M059J (cell line): ENCODE measurements around the gene LAPTM5. TPM values are rescaled to one million over a fixed set of nuclear protein-coding genes. Genes with fewer than 3 reads are reported as not detected.

Source experiments
- total RNA-seq: library from RNA; depleted of rRNA; stranded (reverse); fragments of >200 nt; shearing (Covaris generic); gene quantifications from 2 replicates; pipeline ENCODE4 v1.2.3, GENCODE V29; 2014; rRNA removed

The LAPTM5 gene
- total RNA-seq, 1 experiment from 2014 or later: 3.4 TPM

Other genes starting within 250 kb of the LAPTM5 start
- 0.10 TPM in 1 of 2 replicates, not detected in the other for gene MATN1, start 34.2 kb downstream of the LAPTM5 start, total RNA-seq
- gene SDC3, start 151.0 kb upstream of the LAPTM5 start, total RNA-seq: 17.1 and 49.2 TPM in 2 replicates